ENCODE results near the gene HS2ST1. TPM values are rescaled to one million over a fixed set of nuclear protein-coding genes. Genes with fewer than 3 reads are reported as not detected.

The HS2ST1 gene
- total and polyA plus RNA-seq, 4 donors: 4.1 to 45.3 (median 16.3) TPM

DNA sequence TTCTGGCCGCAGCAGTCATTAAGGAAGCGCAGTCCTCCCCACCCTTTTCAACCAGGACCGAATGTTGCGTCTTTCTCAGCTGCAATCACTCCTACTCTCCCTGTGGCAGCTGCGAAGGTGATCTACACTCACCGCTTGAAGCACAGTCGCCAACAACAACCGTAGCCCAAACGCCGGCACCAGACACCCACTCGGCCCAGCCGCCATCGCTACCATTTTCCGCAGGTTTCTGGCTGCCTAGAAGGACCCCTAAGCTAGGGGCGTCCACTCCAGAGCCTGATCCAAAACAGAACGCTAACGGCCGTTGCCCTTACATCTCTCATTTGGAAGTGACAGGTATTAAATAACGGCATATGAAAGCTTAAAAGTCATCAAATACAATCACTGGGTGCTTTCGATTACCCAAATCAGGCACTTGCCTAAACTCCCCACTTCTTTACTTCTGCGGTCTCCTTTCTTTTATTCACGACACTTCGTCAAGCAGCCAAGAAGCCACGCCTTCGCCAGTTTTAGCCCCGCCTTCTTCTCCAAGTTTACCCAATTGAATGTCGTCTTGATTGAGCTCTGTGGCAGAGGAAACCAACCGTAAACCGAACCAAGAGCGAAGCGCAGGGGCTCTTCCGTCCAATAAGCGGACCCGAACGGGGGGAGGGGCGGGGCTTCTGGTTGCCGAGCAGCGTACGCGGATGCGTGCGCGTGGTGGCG lies 387 bp upstream of the HS2ST1 start, which contains the start of gene SELENOF:
Gene SELENOF, minus strand, starts transcription at position 231 of the 705 bp plus-strand sequence. Its CDS starts 15 bp downstream, at position 216.
- Histone ChIP-seq H3K27ac (ENCODE audit: low read depth in 1 of 2, low read length in 1 of 2) (peak within 1 kb of the TSS; percentile 92 to 97), H3K9me3 (ENCODE audit: control insufficient read depth in 4 of 4, insufficient read depth in 3 of 4, low read length in 3 of 4) (no peaks in the 10 kb centered on the region), H3K9ac (ENCODE audit: insufficient read depth in 1 of 2, low read length in 2 of 2) (peak within 1 kb of the TSS; percentile 74 to 97), H3K4me1 (ENCODE audit: control insufficient read depth in 5 of 5, insufficient read depth in 5 of 5, low read length in 5 of 5) (peaks cover 0 to 19% (median 10%) of the 10 kb centered on the region in 5 donors), H3K27me3 (ENCODE audit: control insufficient read depth in 3 of 3, insufficient read depth in 3 of 3, low read length in 2 of 3) (no peaks in the 10 kb centered on the region), H3K4me3 (peak within 1 kb of the TSS; percentile 95), H3K36me3 (ENCODE audit: control insufficient read depth in 4 of 4, insufficient read depth in 4 of 4, low read length in 4 of 4) (peaks cover 0 to 7% (median 2%) of the 10 kb centered on the region in 4 donors)
- ATAC-seq (ENCODE audit: insufficient read depth, low FRiP score) (peak; percentile 94), DNase-seq (peak; percentile 100)
- TF ChIP-seq, protein P1, sequence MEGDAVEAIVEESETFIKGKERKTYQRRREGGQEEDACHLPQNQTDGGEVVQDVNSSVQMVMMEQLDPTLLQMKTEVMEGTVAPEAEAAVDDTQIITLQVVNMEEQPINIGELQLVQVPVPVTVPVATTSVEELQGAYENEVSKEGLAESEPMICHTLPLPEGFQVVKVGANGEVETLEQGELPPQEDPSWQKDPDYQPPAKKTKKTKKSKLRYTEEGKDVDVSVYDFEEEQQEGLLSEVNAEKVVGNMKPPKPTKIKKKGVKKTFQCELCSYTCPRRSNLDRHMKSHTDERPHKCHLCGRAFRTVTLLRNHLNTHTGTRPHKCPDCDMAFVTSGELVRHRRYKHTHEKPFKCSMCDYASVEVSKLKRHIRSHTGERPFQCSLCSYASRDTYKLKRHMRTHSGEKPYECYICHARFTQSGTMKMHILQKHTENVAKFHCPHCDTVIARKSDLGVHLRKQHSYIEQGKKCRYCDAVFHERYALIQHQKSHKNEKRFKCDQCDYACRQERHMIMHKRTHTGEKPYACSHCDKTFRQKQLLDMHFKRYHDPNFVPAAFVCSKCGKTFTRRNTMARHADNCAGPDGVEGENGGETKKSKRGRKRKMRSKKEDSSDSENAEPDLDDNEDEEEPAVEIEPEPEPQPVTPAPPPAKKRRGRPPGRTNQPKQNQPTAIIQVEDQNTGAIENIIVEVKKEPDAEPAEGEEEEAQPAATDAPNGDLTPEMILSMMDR (IDR thresholded peaks at IDR 0.05; ENCODE audit: control extremely low read depth, extremely low read depth): no peak
- 0% methylated on average over 44 of the region's 44 CpGs for WGBS, 2 donors

DNA sequence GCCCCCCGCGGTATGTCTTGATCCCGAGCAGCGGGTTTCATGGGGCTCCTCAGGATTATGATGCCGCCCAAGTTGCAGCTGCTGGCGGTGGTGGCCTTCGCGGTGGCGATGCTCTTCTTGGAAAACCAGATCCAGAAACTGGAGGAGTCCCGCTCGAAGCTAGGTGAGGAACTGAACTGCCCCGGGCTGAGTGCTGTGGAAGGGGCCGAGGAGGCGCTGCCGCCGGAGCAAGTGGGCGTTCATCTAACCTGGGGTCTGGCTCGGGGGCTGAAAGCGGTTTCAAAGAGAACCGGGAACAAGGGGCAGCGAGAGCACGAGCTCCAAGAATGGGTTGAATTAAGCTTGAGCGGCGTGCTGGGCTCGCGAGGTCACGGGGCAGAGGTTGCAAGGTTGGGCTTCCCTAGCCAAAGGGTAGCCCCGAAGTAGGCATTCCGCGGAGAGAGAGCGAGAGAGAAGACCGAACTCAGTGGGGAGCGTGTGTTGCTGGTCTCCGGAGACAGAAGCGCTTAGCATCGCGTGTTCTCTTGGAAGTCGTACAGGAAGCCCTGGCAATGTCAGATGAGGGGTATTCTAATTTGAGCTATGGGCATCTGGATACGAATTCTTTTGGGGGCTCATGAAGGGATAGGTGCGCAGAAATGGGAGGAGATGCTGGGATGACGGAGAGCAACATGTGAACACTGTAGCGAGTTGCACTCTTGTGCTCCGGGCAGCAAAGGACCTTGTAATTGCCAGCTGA lies 732 bp downstream of the HS2ST1 start:
- H3K27me3 ChIP-seq (ENCODE audit: control insufficient read depth in 3 of 3, insufficient read depth in 3 of 3, low read length in 2 of 3): no peaks in the 10 kb centered on the region
- TF ChIP-seq, protein P1 (IDR thresholded peaks at IDR 0.05; ENCODE audit: control extremely low read depth, extremely low read depth): no peak
- peak overlapping the region; percentile 41 to 97 for H3K9ac ChIP-seq (ENCODE audit: insufficient read depth in 1 of 2, low read length in 2 of 2)
- H3K27ac ChIP-seq (ENCODE audit: low read depth in 1 of 2, low read length in 1 of 2): peak overlapping the region; percentile 84 to 91
- H3K4me1 ChIP-seq (ENCODE audit: control insufficient read depth in 5 of 5, insufficient read depth in 5 of 5, low read length in 5 of 5): peaks cover 0 to 19% (median 10%) of the 10 kb centered on the region in 5 donors
- H3K9me3 ChIP-seq (ENCODE audit: control insufficient read depth in 4 of 4, insufficient read depth in 3 of 4, low read length in 3 of 4): no peaks in the 10 kb centered on the region
- DNase-seq: peak; percentile 69 to 79 (median 76)
- peaks cover 0 to 6% (median under 1%) of the 10 kb centered on the region in 4 donors for H3K36me3 ChIP-seq (ENCODE audit: control insufficient read depth in 4 of 4, insufficient read depth in 4 of 4, low read length in 4 of 4)
- WGBS, 2 donors: 0 to 1% methylated on average over 42 to 43 of the region's 43 CpGs
- H3K4me3 ChIP-seq: peak overlapping the region; percentile 63
- ATAC-seq (ENCODE audit: insufficient read depth, low FRiP score): no peak

DNA sequence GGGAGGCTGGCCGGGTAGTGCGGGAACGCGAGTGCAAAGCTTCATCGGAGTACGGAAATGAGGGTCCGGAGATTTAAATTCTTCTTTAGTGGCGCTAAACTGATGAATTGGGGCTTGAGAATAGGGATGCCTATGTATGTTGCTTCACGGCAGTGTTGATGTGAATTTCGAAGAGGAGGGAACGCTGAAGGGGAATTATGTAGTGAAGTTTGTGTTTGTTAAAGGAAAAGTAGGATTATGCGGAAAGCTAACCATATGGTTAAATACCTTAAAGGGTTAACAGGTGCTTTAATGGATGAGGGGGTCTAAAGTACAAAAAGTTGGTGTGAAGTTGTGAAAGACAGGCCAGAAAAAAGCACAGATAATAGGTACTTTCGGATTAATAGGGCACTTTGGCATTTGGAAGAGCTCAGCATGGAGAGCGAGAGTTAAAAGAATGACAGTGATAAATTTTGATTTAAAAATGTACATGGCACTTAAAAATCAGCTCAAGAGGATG lies 1.4 kb downstream of the HS2ST1 start:
- peak overlapping the region; percentile 41 to 97 for H3K9ac ChIP-seq (ENCODE audit: insufficient read depth in 1 of 2, low read length in 2 of 2)
- peaks cover 0 to 4% (median 0%) of the 10 kb centered on the region in 4 donors for H3K36me3 ChIP-seq (ENCODE audit: control insufficient read depth in 4 of 4, insufficient read depth in 4 of 4, low read length in 4 of 4)
- peak overlapping the region; percentile 63 for H3K4me3 ChIP-seq
- peak overlapping the region; percentile 79 to 91 for H3K27ac ChIP-seq (ENCODE audit: low read depth in 1 of 2, low read length in 1 of 2)
- TF ChIP-seq, protein P1 (IDR thresholded peaks at IDR 0.05; ENCODE audit: control extremely low read depth, extremely low read depth): no peak
- WGBS, 2 donors: 4 to 6% methylated on average over 14 of the region's 14 CpGs
- H3K9me3 ChIP-seq (ENCODE audit: control insufficient read depth in 4 of 4, insufficient read depth in 3 of 4, low read length in 3 of 4): no peaks in the 10 kb centered on the region
- no peaks in the 10 kb centered on the region for H3K27me3 ChIP-seq (ENCODE audit: control insufficient read depth in 3 of 3, insufficient read depth in 3 of 3, low read length in 2 of 3)
- ATAC-seq (ENCODE audit: insufficient read depth, low FRiP score): no peak
- H3K4me1 ChIP-seq (ENCODE audit: control insufficient read depth in 5 of 5, insufficient read depth in 5 of 5, low read length in 5 of 5): peaks cover 0 to 19% (median 10%) of the 10 kb centered on the region in 5 donors
- DNase-seq: no peak

All from lung (tissue), 12 donors.